Astrocyte (in vitro differentiated cells and primary cell): ENCODE results near the gene SERPINE1.
"Not testable (repeated sequence)": the region's sequence is repeated elsewhere in the genome, so short reads cannot be mapped to it uniquely, and the experiment has no call there.

Experiments used
- EZH2 ChIP-seq: IDR thresholded peaks from 2 replicates; pipeline ENCODE4 v1.6.1; 2012; ENCODE audit warnings: mild to moderate bottlenecking, low read length, inconsistent platforms; ENCODE audit not compliant: insufficient read depth
- TF ChIP-seq, protein P1 (sequence below): IDR thresholded peaks from 2 replicates; pipeline ENCODE4 v1.5.1; 2011; ENCODE audit warnings: low read depth, mild to moderate bottlenecking, inconsistent platforms, low read length, moderate library complexity; ENCODE audit not compliant: insufficient read depth

GRCh38 chr7:101105248-101105647 is 21.7 kb upstream of the SERPINE1 start:
- TF ChIP-seq, protein P1, sequence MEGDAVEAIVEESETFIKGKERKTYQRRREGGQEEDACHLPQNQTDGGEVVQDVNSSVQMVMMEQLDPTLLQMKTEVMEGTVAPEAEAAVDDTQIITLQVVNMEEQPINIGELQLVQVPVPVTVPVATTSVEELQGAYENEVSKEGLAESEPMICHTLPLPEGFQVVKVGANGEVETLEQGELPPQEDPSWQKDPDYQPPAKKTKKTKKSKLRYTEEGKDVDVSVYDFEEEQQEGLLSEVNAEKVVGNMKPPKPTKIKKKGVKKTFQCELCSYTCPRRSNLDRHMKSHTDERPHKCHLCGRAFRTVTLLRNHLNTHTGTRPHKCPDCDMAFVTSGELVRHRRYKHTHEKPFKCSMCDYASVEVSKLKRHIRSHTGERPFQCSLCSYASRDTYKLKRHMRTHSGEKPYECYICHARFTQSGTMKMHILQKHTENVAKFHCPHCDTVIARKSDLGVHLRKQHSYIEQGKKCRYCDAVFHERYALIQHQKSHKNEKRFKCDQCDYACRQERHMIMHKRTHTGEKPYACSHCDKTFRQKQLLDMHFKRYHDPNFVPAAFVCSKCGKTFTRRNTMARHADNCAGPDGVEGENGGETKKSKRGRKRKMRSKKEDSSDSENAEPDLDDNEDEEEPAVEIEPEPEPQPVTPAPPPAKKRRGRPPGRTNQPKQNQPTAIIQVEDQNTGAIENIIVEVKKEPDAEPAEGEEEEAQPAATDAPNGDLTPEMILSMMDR = not testable (repeated sequence)
- not testable (repeated sequence) for TF ChIP-seq EZH2
